Calu3 (cell line): ENCODE results near the gene ADGRA1. TPM values are rescaled to one million over a fixed set of nuclear protein-coding genes. Genes with fewer than 3 reads are reported as not detected.
A peak's percentile ranks its signal among the peaks of the same experiment; 100 is the strongest.

Experiments
- BruUV-seq: library from RNA; stranded (reverse); fragments of 400-500 nt; replicated peaks from 2 replicates; lab custom pipeline; 2021; lab: Mats Ljungman, UMichigan
- CTCF ChIA-PET: fragments of 300-600 bp; sonication (Branson Sonifier 250); formaldehyde crosslinking; loops from one replicate; lab custom pipeline; 2022; ENCODE audit warnings: antibody characterized with exemption; lab: Charles Lee
- DNase-seq: peaks from one replicate; pipeline ENCODE4 v3.0.0; 2022
- H3K27ac Mint-ChIP-seq: one replicate; pipeline ENCODE4 v1.8.0; 2022; ENCODE audit warnings: mixed read lengths; ENCODE audit not compliant: unreplicated experiment
- H3K27me3 Mint-ChIP-seq: one replicate; pipeline ENCODE4 v1.8.0; 2022; ENCODE audit warnings: mixed read lengths; ENCODE audit not compliant: unreplicated experiment
- H3K36me3 Mint-ChIP-seq: one replicate; pipeline ENCODE4 v1.8.0; 2022; ENCODE audit warnings: mild to moderate bottlenecking, moderate library complexity, mixed read lengths; ENCODE audit not compliant: insufficient read depth, unreplicated experiment
- H3K4me1 Mint-ChIP-seq: one replicate; pipeline ENCODE4 v1.8.0; 2022; ENCODE audit warnings: mild to moderate bottlenecking, low read depth, mixed read lengths; ENCODE audit not compliant: unreplicated experiment
- H3K4me3 Mint-ChIP-seq: one replicate; pipeline ENCODE4 v1.8.0; 2022; ENCODE audit warnings: mild to moderate bottlenecking, low read depth, moderate library complexity, mixed read lengths; ENCODE audit not compliant: unreplicated experiment
- H3K9me3 Mint-ChIP-seq: one replicate; pipeline ENCODE4 v1.8.0; 2022; ENCODE audit warnings: low read depth, mixed read lengths; ENCODE audit not compliant: unreplicated experiment
- CTCF ChIP-seq: fragments of 200-600 bp; IDR thresholded peaks from one replicate; pipeline ENCODE4 v1.8.0; 2022; ENCODE audit warnings: antibody characterized with exemption; ENCODE audit not compliant: unreplicated experiment
- intact Hi-C: fragments of 100-400 bp; cut with micrococcal nuclease; formaldehyde crosslinking; loops from one replicate; pipeline ENCODE4 v1.10.0; 2022; ENCODE audit not compliant: unreplicated experiment
- total RNA-seq: library from RNA; stranded (reverse); gene quantifications from 2 replicates; pipeline ENCODE4 v1.2.3, GENCODE V29; 2022

ADGRA1 gene
- total RNA-seq, 1 experiment from 2014 or later, result not detected

DNA sequence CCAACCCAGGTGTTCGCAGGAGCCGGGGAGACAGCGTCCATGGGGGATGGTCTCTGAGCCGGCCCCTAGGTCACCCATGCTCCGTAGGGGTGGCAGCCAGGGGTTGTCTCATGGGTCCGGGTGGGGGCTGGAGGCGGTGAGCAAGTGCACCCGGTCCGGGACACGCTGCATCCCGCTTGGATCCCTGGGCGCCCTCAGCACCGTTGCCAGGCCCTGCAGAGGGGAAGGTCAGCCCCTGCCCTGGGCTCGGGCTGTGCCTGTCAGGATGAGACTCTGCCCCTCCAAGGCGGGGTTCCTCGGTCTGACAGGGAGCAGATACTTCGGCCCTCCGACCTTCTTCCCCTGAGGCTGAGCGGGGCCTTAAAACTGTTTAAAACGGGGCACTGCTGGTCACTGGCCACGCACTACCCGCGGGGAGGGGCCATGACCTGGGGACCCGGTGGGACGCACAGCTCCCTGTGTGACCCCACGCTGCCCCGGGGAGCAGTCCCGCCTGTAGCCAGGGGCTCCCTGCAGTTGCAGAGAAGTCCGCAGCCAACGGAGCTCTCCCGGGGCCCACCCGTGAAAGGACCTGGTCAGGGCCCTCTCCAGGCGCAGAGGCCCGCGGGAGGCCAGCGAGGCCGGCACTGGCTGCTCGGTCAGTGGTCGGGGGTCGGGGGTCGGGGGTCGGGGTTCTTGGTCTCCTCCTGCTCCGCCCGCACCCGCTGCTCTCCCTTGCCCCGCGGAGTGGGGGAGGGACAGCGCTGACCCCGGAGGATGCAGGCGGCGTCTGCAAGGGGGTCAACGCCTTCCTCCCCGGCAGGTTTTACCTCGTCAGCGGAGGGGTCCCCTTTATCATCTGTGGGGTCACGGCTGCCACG is 38.9 kb downstream of the ADGRA1 start:
- Mint-ChIP-seq H3K27ac (no peak overlapping the region), H3K4me3 (no peak overlapping the region), H3K27me3 (peaks cover 56% of the 10 kb centered on the region), H3K4me1 (no peaks in the 10 kb centered on the region), H3K9me3 (no peaks in the 10 kb centered on the region), H3K36me3 (no peaks in the 10 kb centered on the region)
- TF ChIP-seq CTCF, result no peak
- CTCF ChIA-PET, result no interaction called here
- intact Hi-C loops, result no loop called here
- DNase-seq, result no peak
- BruUV-seq, result no TSS peak

DNA sequence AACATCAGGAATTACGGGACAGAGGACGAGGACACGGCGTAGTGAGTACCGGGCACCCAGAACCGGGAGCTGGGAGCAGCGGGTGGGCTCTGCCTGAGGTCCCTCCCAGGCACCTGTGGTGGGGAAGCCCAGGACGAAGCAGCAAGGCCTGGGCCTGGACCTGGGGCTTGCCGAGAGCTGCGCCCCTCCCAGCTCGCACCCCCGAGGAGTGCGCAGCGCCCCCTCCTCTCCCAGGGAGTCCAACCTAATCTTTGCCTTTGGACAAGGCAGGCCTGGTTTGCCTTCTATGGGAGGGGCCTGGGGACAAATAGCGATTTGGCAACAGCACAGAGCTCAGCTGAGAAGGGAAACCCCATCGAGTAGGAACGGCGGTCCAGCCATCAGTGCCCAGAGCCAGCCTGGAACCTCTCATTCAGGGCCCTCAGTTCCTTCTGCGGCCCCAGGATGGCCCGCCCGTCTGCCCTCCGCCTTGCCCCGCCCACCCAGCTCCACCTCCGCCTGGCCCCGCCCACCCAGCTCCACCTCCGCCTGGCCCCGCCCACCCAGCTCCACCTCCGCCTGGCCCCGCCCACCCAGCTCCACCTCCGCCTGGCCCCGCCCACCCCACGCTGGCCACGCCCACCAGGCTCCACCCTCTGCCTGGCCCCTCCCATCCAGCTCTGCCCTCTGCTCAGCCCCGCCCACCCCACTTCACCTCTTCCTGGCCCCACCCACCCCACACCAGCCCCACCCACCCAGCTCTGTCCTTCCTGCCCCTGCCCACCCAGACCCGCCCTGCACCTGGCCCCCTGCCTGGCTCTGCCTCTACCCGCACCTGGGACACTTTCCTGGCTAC is 39.8 kb downstream of the ADGRA1 start:
- BruUV-seq, result no TSS peak
- intact Hi-C loops, result no loop called here

GRCh38 chr10:133128126-133129070 is 40.7 kb downstream of the ADGRA1 start:
- intact Hi-C loops, result no loop called here
- no peak for DNase-seq
- Mint-ChIP-seq H3K4me1 (no peaks in the 10 kb centered on the region), H3K36me3 (no peaks in the 10 kb centered on the region), H3K27ac (no peak overlapping the region), H3K4me3 (no peak overlapping the region), H3K27me3 (peaks cover 54% of the 10 kb centered on the region), H3K9me3 (no peaks in the 10 kb centered on the region)
- TF ChIP-seq CTCF, result no peak
- CTCF ChIA-PET, result no interaction called here
- no TSS peak for BruUV-seq

More for the DNA sequence above, 39.8 kb downstream of the ADGRA1 start:
- Mint-ChIP-seq H3K9me3 (no peaks in the 10 kb centered on the region), H3K4me3 (no peak overlapping the region), H3K27ac (no peak overlapping the region), H3K27me3 (peaks cover 60% of the 10 kb centered on the region), H3K36me3 (no peaks in the 10 kb centered on the region), H3K4me1 (no peaks in the 10 kb centered on the region)
- no peak for TF ChIP-seq CTCF
- CTCF ChIA-PET, result no interaction called here
- DNase-seq, result peak; percentile 31
